ENCODE measurements around the gene MEGF8. TPM values are rescaled to one million over a fixed set of nuclear protein-coding genes. Genes with fewer than 3 reads are reported as not detected.

The MEGF8 gene
- total RNA-seq, 4 donors from 2014 or later, result 10.7 to 21.5 (median 16.1) TPM

DNA sequence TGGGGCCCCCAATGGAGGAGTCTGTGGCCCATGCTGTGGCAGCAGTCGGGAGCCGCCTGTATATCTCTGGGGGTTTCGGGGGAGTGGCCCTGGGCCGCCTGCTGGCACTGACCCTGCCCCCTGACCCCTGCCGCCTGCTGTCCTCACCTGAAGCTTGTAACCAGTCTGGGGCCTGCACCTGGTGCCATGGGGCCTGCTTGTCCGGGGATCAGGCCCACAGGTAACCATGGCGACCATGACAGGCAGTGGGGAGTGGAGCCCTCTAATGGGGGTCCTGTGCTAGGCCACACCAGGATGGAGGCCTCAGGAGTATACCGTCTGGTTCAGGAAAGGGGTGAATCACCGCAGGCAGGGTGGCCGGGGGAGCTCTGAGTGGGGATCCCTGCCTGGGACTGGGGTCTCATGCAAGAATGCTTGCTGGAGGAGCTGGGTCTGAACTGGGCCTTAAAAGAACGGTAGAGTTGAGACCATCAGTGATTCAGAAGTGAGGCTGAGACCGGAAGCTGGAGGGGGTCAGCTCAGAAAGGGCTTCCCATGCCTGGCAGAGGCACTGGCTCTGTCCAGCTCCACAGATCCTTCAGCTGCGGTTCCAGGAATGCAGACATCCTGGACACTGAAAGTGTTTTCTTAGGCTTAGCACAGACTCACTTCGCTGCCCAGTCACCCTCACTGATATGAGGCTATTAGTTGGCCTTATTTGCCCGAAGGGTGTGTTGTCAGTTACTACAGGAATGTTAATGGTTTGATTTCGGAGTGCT lies 35.5 kb downstream of the MEGF8 start:
- no peak overlapping the region for H3K27ac ChIP-seq
- 89% methylated on average over 11 of the region's 16 CpGs for WGBS
- H3K36me3 ChIP-seq, result peaks cover 65% of the 10 kb centered on the region
- no peaks in the 10 kb centered on the region for H3K4me1 ChIP-seq
- TF ChIP-seq, protein P1, sequence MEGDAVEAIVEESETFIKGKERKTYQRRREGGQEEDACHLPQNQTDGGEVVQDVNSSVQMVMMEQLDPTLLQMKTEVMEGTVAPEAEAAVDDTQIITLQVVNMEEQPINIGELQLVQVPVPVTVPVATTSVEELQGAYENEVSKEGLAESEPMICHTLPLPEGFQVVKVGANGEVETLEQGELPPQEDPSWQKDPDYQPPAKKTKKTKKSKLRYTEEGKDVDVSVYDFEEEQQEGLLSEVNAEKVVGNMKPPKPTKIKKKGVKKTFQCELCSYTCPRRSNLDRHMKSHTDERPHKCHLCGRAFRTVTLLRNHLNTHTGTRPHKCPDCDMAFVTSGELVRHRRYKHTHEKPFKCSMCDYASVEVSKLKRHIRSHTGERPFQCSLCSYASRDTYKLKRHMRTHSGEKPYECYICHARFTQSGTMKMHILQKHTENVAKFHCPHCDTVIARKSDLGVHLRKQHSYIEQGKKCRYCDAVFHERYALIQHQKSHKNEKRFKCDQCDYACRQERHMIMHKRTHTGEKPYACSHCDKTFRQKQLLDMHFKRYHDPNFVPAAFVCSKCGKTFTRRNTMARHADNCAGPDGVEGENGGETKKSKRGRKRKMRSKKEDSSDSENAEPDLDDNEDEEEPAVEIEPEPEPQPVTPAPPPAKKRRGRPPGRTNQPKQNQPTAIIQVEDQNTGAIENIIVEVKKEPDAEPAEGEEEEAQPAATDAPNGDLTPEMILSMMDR (IDR thresholded peaks at IDR 0.05), result no peak
- TF ChIP-seq POLR2A (IDR thresholded peaks at IDR 0.05) (no peak), POLR2AphosphoS5 (IDR thresholded peaks at IDR 0.05) (no peak), EP300 (IDR thresholded peaks at IDR 0.05) (no peak)
- no peaks in the 10 kb centered on the region for H3K27me3 ChIP-seq
- no peak overlapping the region for H3K4me3 ChIP-seq
- peaks cover 3% of the 10 kb centered on the region for H3K9me3 ChIP-seq
- no peak for DNase-seq (ENCODE audit: low spot score in 2 of 2)

DNA sequence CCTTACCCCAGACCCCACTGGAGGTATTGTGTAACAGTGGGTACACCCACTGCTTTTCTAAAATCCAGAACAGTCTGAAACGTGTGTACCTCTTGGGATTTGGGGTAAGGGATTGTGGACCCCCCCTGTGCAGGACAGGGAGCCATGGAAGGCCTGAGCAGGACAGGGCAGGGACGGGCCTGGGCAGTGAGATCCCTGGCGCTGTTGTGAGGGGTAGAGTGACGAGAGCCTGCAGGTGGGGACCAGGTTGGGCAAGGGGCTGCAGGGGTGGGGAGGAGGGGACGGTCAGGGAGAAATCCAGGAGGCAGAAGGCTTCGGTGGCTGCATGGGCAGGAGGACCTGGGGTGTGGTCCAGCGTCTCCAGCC lies 36.1 kb downstream of the MEGF8 start:
- Histone ChIP-seq H3K9me3 (peaks cover 3% of the 10 kb centered on the region), H3K27me3 (no peaks in the 10 kb centered on the region), H3K27ac (no peak overlapping the region), H3K4me1 (no peaks in the 10 kb centered on the region), H3K4me3 (no peak overlapping the region), H3K36me3 (peaks cover 64% of the 10 kb centered on the region)
- WGBS, result 97% methylated on average over 7 of the region's 7 CpGs
- TF ChIP-seq POLR2AphosphoS5 (IDR thresholded peaks at IDR 0.05) (no peak), POLR2A (IDR thresholded peaks at IDR 0.05) (no peak), EP300 (IDR thresholded peaks at IDR 0.05) (no peak)
- TF ChIP-seq, protein P1 (IDR thresholded peaks at IDR 0.05), result no peak
- no peak for DNase-seq (ENCODE audit: low spot score in 2 of 2)

DNA sequence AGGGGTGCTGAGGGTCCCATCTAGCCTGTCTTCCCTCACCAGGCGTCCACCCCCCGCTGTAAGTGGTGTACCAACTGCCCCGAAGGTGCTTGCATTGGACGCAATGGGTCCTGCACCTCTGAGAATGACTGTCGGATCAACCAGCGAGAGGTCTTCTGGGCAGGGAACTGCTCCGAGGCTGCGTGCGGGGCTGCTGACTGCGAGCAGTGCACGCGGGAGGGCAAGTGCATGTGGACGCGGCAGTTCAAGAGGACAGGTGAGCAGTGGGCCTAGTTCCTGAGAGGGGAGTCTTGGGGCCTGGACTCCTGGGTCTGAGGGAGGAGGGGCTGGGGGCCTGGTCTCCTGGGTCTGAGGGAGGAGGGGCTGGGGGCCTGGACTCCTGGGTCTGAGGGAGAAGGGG lies 36.9 kb downstream of the MEGF8 start:
- H3K4me3 ChIP-seq, result no peak overlapping the region
- H3K27ac ChIP-seq, result no peak overlapping the region
- H3K36me3 ChIP-seq, result peaks cover 56% of the 10 kb centered on the region
- TF ChIP-seq POLR2AphosphoS5 (IDR thresholded peaks at IDR 0.05) (no peak), POLR2A (IDR thresholded peaks at IDR 0.05) (no peak), EP300 (IDR thresholded peaks at IDR 0.05) (no peak)
- TF ChIP-seq, protein P1 (IDR thresholded peaks at IDR 0.05), result no peak
- H3K27me3 ChIP-seq, result no peaks in the 10 kb centered on the region
- DNase-seq (ENCODE audit: low spot score in 2 of 2), result no peak
- 99% methylated on average over 12 of the region's 14 CpGs for WGBS
- H3K4me1 ChIP-seq, result no peaks in the 10 kb centered on the region
- peaks cover 3% of the 10 kb centered on the region for H3K9me3 ChIP-seq

DNA sequence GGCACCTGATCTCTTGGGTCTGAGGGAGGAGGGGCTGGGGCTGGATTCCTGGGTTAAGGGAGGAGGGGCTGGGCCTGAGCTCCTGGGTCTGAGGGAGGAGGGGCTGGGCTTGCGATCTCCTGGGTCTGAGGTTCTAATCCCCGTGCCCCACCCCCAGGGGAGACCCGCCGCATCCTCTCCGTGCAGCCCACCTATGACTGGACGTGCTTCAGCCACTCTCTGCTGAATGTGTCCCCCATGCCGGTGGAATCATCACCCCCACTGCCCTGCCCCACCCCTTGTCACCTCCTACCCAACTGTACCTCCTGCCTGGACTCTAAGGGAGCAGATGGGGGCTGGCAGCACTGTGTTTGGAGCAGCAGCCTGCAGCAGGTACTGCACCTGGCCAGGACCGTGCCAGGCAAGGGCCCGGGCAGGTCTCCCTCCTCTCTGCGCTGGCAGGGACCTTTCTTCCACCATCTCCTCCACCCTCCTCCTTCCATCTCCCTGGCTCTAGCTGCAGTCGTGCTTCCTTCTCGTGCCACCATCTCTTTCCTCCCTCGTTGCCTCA lies 37.5 kb downstream of the MEGF8 start:
- Histone ChIP-seq H3K36me3 (peaks cover 50% of the 10 kb centered on the region), H3K9me3 (peaks cover 3% of the 10 kb centered on the region)
- WGBS, result 98% methylated on average over 6 of the region's 13 CpGs

More for the DNA sequence above, 37.5 kb downstream of the MEGF8 start:
- TF ChIP-seq POLR2AphosphoS5 (IDR thresholded peaks at IDR 0.05) (no peak), POLR2A (IDR thresholded peaks at IDR 0.05) (no peak), EP300 (IDR thresholded peaks at IDR 0.05) (no peak)
- TF ChIP-seq, protein P1 (IDR thresholded peaks at IDR 0.05), result no peak
- Histone ChIP-seq H3K27me3 (no peaks in the 10 kb centered on the region), H3K27ac (no peak overlapping the region), H3K4me1 (no peaks in the 10 kb centered on the region), H3K4me3 (no peak overlapping the region)
- no peak for DNase-seq (ENCODE audit: low spot score in 2 of 2)

All from suprapubic skin (tissue), 4 donors.